Activated CD4-positive, alpha-beta T cell treated with anti-CD3 and anti-CD28 coated beads for 24 hours (primary cell): ENCODE data around the gene CTU2.

ENCODE experiments used
- DNase-seq, 2 donors: peaks; one replicate each; pipeline ENCODE4 v3.0.0-alpha.2; 2020; ENCODE audit warnings: low read depth in 2 of 2

Gene CTU2

DNA sequence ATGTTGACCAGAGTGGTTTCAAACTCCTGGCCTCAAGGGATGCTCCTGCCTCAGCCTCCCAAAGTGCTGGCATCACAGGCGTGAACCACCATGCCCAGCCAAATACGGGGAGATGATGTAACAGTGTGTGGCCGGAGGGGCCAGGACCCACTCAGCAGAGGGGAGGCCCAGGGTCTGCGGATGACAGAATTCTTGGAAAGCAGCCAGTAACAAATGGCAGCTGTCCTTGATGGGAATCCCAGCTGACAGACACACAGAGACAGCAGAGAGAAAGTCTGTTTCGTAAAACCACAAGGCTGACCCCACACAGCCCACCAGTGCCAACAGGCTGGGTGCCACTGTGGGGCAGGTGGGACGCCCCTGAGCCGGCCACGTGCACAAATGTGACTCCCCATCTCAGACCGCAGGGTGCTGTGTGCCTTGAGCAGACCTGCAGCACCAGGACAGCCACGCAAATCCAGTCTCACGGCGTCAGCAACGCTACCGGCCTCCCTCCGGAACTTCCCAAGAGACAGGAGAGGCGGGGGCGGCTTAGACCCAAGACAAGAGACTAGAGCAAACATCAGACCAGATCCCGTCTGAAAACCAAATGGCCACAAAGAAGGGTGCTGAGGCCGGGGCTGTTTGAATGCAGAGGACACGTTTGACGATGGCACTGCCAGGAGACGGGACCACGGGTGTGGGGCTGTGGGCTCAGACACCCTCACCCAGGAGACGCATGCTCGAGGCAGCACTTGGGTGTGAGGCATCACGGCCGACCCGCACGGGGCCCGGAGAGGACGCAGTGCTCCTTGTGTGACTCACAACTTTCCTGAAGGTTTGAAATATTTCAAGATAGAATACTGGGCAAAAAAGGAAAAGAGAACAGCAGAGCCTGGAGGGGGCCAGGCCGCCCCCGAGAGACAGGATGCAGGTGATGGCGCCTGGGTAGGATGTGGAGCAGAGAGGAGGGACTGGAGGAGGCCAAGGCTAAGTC lies 24.6 kb downstream of the CTU2 start:
- no peak for DNase-seq

DNA sequence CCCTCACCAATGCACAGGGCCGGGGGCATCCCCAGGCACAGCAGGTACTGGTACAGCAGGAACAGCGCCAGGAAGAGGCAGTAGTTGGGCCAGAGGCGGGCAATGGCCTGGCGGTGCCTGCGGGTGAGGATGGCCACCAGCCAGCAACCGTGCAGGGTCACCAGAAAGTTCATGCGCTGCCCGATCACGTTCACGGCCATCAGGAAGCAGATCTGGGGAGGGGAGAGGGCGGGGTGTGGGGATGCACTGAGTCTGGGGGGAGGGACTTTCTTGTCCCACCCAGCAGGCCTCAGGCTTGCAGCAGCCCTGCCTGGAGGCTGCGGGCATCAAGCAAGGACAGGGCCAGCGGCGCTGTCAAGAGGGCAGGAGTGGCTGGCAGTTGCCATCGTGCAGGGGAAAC lies 25.4 kb downstream of the CTU2 start:
- DNase-seq = no peak

DNA sequence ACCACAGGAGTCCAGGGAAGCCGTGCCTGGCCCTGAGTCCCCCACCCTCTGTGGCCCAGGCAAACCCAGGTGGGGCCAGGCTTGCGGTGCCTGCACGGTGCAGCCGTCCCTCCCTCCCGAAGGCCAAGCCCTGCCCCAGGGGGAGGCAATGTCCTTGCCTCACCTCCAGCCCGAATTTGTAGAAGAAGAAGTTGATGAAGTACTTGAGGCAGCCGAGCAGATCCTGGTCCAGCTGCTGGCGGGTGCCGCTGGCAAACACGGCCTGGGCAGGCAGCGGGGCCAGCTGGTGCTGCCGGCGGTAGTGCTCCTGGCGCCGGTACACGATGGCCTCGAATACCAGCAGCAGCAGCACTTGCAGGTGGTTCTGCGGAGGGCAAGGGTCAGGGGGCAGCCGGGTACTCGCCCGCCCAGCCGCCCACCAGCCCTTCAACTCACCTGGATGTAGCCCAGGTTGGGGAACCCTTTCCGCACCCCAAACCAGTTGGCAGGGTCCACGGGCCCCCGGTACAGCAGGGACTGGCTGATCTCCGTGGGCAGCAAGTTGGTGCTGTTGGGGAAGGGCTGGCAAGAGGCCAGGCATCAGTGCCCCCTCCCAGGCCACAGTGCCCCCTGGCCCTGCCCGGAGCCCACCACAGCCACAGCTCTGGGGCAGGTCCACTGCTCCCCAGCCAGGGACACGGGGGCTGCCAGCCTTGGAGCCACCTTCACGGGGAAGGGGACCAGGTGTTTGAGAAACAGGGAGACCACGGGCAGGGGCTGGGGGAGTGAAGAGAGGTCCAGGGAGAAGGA lies 26.1 kb downstream of the CTU2 start:
- no peak for DNase-seq

DNA sequence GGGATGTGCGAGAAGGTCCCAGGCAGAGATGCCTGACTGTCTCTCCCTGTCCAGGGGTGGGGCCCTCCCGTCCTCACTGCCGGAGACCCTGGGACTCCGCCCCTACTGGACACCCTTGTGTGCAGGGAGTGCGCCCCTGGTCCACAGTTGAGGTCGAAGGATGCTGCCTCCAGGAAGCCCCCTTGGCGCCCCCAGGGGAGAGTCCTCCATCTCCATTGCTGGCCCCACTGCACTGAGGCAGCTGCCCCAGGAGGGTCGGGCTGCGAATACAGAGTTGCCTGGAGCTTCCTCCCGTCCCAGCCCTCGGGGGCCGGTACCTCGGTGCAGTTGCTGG lies 26.6 kb downstream of the CTU2 start:
- DNase-seq = no peak

DNA sequence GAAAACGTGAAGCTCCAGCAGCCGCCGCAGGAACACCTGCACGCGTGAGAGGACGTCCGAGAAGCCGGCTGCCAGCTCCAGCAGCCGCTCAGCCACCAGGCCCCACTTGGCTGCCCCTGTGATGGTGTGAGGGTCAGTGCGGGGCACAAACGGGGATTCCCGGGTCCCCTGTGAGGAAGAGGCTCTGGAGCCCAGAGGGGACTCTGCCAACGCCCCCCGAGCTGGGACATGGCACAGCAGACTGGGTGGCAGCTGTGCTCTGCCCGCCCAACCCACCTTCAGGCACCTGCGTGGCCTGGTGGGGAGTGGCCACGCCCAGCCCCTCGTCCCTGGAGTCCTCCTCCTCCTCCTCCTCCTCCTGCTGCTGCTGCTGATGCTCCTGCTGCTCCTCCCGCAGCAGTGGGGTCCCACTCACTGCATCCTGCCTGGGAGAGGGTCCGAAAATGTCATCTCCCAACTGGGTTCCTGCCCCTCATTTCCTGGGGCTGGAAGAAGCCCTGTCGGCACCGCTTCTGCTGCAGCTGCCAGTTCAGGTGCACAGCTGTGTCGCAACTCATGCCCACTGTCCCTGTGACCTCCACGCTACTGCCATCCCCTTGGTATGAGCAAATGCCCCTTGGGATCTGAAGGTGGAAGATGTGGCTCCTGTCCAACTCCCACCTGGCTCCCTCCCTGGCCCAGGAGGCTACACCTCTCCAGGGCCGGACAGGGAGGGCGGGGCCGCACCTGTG lies 27.5 kb downstream of the CTU2 start:
- no peak for DNase-seq

DNA sequence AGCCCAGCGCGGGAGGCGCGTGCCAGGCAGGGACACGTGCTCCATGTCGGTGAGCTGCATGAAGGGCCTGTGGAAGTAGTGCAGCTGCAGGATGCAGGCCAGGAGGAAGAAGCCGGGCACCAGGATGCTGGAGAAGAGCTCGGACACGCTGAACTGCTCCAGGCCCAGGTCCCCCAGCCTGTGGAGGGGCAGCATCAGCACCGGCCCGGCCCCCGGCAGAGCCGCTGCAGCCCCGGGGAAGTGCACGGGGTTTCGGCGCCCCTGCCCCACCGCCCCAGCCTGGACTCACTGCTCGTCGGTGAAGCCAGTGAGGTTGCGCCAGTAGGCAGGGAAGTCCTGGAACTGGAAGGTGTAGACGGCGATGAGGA lies 28.0 kb downstream of the CTU2 start:
- no peak for DNase-seq

DNA sequence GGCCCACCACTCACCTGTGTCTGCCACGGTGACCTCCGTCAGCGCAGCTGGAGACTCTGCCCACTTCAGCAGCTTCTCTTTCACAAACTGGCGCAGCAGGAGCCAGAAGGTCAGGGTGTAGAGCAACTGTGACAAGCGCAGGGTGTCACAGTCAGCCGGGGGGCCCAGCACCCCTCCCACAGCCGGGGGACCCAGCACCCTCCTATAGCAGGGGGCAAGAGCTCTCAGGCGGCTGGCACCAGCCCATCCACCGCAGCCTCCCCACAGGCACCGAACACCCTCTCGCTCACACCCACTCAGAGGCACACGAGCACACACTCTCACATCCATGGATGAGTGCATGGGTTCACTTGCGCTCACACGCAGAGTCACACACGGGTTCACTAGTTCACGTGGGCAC lies 28.8 kb downstream of the CTU2 start:
- no peak for DNase-seq

DNA sequence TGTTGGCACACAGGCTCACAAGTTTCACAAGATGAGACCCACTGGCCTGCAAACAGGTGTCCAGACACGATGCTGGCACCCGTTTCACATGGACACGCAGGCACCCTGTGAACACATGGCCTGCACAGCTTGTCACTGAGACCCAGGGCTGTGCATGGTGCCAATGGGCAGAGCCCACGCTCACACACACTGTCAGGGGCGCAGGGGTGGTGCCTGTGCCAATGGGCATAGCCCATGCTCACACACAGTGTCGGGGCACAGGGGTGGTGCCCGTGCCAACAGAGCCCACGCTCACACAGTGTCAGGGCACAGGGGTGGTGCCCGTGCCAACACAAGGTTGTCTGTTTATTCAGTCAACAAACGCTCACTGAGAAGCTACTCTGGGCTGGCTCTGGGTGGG lies 29.3 kb downstream of the CTU2 start:
- DNase-seq = no peak

DNA sequence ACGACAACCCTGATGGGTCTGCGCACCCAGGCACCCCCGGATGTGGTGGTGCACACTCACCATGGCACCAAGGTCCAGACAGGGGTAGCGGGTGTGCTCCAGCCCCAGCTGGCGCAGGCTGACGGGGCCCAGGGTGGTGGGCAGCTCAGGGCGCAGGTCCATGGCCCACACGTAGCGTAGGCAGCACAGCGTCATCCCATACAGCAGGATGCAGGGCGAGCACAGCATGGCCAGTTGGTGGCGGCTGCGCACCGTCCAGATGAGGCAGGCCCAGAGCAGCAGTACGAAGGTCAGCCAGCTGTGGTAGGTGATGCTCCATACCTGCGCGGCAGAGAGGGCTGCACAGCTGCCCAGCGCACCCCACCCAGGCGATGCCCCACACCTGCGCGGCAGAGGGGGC lies 29.8 kb downstream of the CTU2 start:
- no peak for DNase-seq

DNA sequence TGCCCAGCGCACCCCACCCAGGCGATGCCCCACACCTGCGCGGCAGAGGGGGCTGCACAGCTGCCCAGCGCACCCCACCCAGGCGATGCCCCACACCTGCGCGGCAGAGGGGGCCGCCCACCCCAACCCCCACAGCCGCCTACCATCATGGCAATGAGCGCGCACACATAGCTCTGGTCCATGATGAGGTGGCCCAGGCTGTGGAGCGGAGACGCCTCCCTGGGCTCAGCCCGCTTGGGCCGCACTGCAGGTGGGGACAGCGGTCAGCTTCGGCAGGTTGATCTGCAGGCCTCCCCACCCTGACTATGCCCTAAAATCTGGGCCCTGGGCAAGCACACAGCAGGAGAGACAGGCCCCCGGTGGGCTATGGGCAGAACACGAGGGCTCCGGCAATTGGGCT lies 30.2 kb downstream of the CTU2 start:
- no peak for DNase-seq

DNA sequence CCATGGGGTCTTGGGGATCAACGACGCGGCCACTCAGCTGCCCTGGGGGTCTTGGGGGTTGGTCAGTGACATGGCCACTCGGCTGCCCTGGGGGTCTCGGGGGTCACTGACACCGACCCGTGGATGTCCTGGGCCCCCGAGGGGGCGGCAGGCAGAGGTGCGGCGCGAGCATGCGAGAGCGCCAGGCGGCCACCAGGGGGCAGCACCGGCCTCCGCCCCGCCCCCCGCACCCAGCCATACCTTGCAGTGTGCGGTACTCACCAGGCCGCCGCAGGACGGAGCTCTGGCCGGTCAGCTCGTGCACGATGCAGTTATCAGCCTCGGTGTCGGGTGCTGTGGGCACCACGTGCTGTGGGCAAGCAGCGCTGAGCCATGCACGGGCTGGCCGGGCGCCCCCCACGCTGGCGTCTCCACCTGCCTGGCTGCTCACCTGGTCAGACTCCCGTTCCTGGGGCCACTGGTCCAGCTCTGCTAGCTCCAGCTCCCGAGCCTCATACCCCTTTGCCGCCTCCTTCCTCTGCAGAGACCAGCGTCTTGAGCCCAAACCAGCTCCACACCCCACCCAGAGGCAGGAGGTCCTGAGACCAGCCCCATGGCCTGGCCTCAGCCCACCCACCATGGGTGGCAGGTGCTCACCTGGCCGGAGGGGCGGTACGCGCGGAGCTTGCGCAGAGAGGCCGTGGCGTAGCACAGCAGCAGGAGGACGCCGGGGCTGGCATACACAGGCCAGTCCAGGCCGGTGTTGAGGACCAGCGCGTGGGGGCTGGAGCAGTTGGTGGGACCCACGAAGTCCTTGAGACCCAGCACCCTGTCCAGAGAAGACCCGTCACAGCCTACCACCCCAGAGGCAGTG lies 31.2 kb downstream of the CTU2 start:
- DNase-seq = peak; percentile 45 to 69

DNA sequence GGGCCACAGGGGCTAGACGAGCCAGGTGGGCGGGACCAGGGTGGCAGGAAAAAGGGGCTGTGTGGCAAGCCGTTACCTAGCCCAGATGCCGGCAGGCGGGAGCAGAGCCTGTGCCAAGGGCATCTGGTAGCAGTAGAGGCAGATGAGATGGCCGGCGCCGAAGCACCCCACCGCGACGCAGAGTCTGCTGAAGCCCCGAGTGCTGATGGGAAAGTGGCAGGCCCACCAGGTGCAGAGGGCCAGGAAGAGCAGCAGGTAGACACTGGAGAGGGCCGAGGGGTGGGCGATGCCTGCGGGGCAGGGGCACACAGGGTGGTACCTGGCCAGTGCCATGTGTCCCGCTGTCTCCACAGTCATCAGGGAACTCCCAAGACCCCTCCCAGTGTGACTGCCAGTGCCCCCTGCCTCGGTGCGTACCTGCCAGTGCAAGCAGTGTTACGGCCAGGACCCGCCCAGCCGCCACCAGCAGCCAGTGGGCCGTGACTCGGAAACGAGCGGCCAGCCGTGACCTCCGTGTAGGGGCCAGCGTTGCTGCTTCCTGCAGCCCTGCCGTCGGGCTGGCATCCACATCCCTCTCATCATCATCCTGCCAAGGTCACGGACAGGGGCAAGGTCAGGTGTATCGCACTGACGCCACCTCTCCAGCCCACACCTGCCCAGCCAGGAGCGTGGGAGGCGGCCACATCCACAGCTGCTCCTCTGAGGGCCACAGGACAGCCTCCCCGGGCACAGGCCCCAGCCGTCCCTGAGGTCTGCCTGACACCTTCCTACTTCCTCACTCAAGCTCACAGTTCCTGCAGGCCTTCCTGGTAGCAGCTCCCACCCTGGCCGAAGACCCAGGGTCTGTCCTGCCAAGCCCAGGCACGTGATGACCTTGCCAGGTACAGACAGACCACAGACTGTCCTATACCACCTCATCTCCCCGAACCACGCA lies 32.1 kb downstream of the CTU2 start:
- DNase-seq = no peak

DNA sequence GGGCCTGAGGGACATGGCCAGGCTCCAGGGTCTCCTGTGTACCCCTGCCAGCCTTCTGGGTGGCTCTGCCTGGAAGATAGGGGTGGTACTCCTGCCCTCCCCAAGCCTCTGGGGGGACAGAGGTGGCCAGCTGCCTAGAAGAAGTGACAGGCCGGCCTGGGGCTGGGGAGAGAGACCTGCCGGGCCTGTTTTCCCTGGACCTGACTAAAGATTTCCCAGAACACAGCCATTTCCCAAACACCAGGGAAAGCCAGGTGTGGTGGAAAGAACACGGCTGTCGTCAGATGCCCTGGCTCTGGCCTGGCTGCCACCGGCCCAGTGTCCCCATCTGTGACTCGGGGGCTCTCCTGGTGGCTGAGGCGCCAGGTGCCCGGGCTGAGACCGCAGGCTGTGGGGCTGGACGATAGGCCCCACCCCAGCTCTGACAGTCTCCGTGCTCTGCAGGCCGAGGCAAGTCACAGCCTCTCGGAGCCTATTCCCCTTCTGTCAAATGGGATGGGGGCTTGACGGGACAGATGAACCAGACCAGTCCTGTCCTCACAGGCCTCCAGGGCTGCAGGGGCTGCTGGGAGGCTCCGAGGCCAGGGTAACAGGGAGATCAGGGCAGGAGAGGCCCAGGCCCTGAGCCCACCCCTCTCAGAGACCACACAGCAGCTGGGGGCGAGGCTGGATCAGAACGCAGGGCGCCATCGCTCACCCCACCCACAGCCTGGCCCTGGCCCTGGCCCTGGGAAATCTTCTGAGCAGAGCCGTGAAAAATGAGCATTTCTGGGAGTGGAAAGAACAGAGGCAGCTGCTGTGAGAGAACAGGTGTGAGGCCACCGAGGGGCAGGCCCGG lies 33.1 kb downstream of the CTU2 start:
- DNase-seq = no peak

DNA sequence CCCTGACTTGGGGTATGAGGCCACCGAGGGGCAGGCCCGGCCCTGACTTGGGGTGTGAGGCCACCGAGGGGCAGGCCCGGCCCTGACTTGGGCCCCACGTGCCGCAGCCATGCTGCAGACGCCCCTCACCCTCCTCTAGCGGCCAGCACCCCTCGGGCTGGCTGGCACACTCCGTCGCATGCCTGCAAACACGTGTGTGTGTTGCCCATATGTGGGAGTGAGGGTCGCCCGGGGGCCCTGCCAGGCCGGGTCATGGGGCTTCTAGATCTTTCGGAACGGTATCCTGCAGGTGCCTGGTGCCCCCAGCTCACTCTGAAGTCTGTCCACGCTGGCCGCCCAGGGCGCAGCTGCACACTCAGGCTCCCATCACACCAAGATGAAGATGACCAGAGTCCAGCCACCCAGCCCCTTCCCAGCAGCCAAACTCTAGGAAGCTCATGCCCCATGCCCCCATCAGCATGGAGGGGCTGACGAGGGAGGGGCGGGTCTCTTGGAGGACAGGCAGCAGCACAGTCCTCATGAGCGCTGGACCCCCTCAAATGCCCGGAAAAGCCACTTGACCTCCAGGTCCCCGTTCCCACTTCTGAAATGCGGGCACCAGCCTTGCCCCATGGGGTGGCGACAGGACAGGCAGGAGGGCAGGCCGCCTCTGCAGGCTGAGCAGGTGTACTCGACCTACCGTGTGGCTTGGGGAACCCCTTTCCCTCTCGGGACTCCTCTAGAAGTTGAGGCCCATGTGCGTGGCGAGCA lies 33.8 kb downstream of the CTU2 start:
- no peak for DNase-seq

DNA sequence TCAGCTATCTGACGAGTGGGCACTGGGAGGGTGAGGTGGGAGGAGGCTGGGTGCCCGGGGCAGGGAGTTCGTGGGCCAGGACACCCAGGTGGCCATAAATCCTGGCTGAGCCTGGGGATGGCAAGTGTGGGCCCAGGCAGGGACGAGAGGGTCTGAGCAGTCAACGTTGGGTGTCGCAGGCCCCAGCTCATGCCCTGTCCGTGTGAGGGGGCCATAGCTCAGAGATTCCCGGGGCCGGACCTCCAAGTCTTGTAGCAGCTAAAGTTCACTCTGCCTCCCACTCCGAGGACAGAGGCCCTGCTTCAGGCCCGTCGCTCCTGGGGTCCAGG lies 34.4 kb downstream of the CTU2 start:
- DNase-seq = no peak

DNA sequence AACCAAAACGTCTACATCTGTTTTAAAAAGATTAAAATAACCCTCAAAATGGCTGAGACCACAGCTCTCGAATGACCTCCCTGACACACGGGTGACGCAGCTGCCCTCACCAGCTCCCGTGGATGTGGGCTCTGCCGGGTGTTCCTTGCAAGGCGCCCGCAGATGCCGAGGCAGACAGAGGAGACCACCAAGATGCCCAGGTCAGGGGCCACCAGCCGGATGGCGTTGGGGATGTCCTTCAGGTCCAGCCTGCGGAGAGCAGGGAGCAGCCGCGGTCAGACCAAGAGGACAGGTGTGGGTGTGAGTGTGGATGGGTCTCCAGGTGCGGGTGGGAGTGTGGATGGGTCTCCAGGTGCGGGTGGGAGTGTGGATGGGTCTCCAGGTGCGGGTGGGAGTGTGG lies 35.1 kb downstream of the CTU2 start:
- no peak for DNase-seq

DNA sequence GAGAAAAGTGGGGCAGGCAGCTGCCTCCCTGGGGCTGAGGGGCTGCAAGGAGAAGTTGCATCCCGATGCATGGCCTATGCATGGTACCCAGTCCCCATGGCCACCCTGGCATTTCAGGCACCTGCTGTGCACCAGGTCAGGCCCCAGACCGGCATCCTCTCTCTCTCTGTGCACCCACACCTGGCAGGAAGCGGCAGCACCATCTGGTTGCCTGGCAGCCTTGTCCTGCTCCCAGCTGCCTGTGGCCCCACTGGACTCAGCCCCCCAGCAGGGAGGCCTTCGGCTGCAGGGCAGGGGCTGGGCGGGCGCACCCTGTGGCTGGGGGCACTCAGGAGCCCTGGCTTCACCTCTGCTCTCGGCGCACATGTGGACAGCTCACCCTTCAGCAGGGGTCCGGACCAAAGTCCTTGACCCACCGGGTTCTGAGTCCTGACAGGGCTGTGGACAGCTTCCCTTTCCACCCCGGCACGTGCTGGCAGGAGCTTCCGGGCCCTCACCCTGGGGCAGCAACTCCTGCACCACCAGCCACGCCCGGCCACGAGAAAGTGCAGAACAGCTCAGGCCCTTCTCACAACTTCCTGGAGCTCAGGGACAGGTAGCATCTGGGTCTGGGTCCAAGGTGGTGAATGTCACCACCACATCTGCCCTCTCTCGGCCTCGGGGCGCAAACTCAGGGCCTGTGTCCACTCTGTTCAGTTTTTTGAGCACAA lies 36.7 kb downstream of the CTU2 start:
- no peak for DNase-seq
